K562 (cell line): Measurements from ENCODE around the gene P3H4. TPM values are rescaled to one million over a fixed set of nuclear protein-coding genes. Genes with fewer than 3 reads are reported as not detected.
A peak's percentile ranks its signal among the peaks of the same experiment; 100 is the strongest.

Experiments
- AFF4 ChIP-seq: sonication (generic); formaldehyde crosslinking; IDR thresholded peaks from 2 replicates; pipeline ENCODE4 v1.8.0; 2023; ENCODE audit warnings: mild to moderate bottlenecking, missing genetic modification reagents
- BHLHE40 ChIP-seq: IDR thresholded peaks from 2 replicates; pipeline ENCODE4 v1.6.1; 2011; ENCODE audit warnings: low read length, improper control_type of control experiment
- BRCA1 ChIP-seq, 2 experiments: fragments of 450-650 bp in 1 of 2; sonication (generic) in 1 of 2; formaldehyde crosslinking in 1 of 2; IDR thresholded peaks; 2 replicates each; pipeline versions ENCODE4 v1.5.0 to v1.6.1; 2017 to 2020; ENCODE audit warnings: mild to moderate bottlenecking in 1 of 2, missing genetic modification reagents in 1 of 2
- NFATC3 ChIP-seq: fragments of 450-650 bp; IDR thresholded peaks from 2 replicates; pipeline ENCODE4 v1.6.1; 2017; ENCODE audit warnings: mild to moderate bottlenecking
- PML ChIP-seq: IDR thresholded peaks from 2 replicates; pipeline ENCODE4 v1.6.1; 2012; ENCODE audit warnings: low read length, inconsistent platforms
- POU5F1 ChIP-seq: fragments of 150-350 bp; IDR thresholded peaks from 2 replicates; pipeline ENCODE4 v1.6.1; 2014; ENCODE audit warnings: borderline replicate concordance, low read length, low read depth, mild to moderate bottlenecking; ENCODE audit not compliant: partially characterized antibody
- ZBTB33 ChIP-seq: sonication (generic); formaldehyde crosslinking; IDR thresholded peaks from 2 replicates; pipeline ENCODE4 v1.8.1; 2023; ENCODE audit warnings: mild to moderate bottlenecking, missing genetic modification reagents
- ZC3H8 ChIP-seq: fragments of 450-650 bp; IDR thresholded peaks from 2 replicates; pipeline ENCODE4 v1.6.1; 2017
- ZNF407 ChIP-seq: fragments of 450-650 bp; IDR thresholded peaks from 2 replicates; pipeline ENCODE4 v1.6.1; 2016; ENCODE audit warnings: low read depth
- ZNF76 ChIP-seq: fragments of 250-450 bp; sonication (Bioruptor Pico); IDR thresholded peaks from 2 replicates; pipeline ENCODE4 v1.4.0; 2020; ENCODE audit warnings: mild to moderate bottlenecking, moderate library complexity, borderline replicate concordance
- polyA plus RNA-seq, 8 experiments: library from polyadenylated mRNA; depleted of rRNA in 4 of 8; stranded (reverse) in 5 of 8; unstranded in 3 of 8; fragments of >200 nt; fragmentation: Nextera tagmentation in 2 of 8; fragmentation: Illumina TruSeq in 1 of 8; extraction: Ambion mirVana in 2 of 8; extraction: Trizol in 1 of 8; gene quantifications; 2 replicates each; pipeline versions ENCODE4 v1.2.1 to v1.2.3, GENCODE V29; 2011 to 2014; ENCODE audit warnings: inconsistent platforms in 1 of 8, missing spikeins in 1 of 8
- total RNA-seq, 7 experiments: library from RNA; depleted of rRNA in 6 of 7; stranded (reverse); fragments of >200 nt in 6 of 7; fragmentation: Illumina TruSeq in 2 of 7; extraction: Trizol in 2 of 7; gene quantifications; 2 replicates each; pipeline versions ENCODE4 v1.2.1 to v1.2.3, GENCODE V29; 2011 to 2021; ENCODE audit warnings: low replicate concordance in 1 of 7

P3H4 gene
- total and polyA plus RNA-seq, 9 of the 15 experiments (the other 6 are each of a cell fraction or from before 2014, with no cell fraction given) = 0.10 to 3.7 (median 1.0) TPM

- no peak for TF ChIP-seq ZNF76
- TF ChIP-seq ZBTB33 (CRISPR knock-in tag) = peak; percentile 54; the same call in 1 of the 2 replicates
- no peak for TF ChIP-seq POU5F1
- no peak for TF ChIP-seq ZNF407
- 0 out of 2 replicates have a peak, but pooled peaks have one; percentile 65 for TF ChIP-seq AFF4 (CRISPR knock-in tag)
- no peak for TF ChIP-seq ZC3H8
- no peak for TF ChIP-seq NFATC3
- TF ChIP-seq BRCA1 (IDR thresholded peaks at IDR 0.05) = no peak
- TF ChIP-seq BRCA1 (CRISPR knock-in tag; IDR thresholded peaks at IDR 0.05) = no peak
- TF ChIP-seq PML = peak; percentile 43; the same call in 1 of the 2 replicates
- peak; percentile 54; the same call in 1 of the 2 replicates for TF ChIP-seq BHLHE40
These were observed 25.3 kb downstream of the P3H4 start, which contains the start of gene JUP (continued) for GRCh38 chr17:41786227-41787020.
